SIG-M5 (cell line): ENCODE measurements around the gene TAS1R3.

Source experiments
- DNase-seq: peaks from one replicate; lab custom pipeline; 2025; lab: John Stamatoyannopoulos, UW

The TAS1R3 gene

GRCh38 chr1:1331068-1331965 lies at the start of gene TAS1R3:
TSS of gene TAS1R3 (plus strand) at chr1:1331280. CDS start at chr1:1331346, 66 bp downstream.
- no peak for DNase-seq

- DNase-seq: no peak
These were observed 49.4 kb upstream of the TAS1R3 start for GRCh38 chr1:1281533-1282321.

- DNase-seq: no peak
These were observed 48.1 kb upstream of the TAS1R3 start for GRCh38 chr1:1282998-1283397.

GRCh38 chr1:1283821-1284220 lies 47.3 kb upstream of the TAS1R3 start:
- no peak for DNase-seq

- DNase-seq: no peak
These were observed 46.6 kb upstream of the TAS1R3 start for GRCh38 chr1:1284221-1285101.

- no peak for DNase-seq
These were observed 45.9 kb upstream of the TAS1R3 start for GRCh38 chr1:1285102-1285571.

GRCh38 chr1:1285611-1286311 lies 45.3 kb upstream of the TAS1R3 start:
- no peak for DNase-seq

GRCh38 chr1:1286313-1287261 lies 44.5 kb upstream of the TAS1R3 start:
- DNase-seq: no peak

GRCh38 chr1:1287288-1288110 lies 43.6 kb upstream of the TAS1R3 start:
- no peak for DNase-seq

- no peak for DNase-seq
These were observed 40.8 kb upstream of the TAS1R3 start for GRCh38 chr1:1290238-1290731.

GRCh38 chr1:1291023-1291528 lies 40.0 kb upstream of the TAS1R3 start:
- no peak for DNase-seq

GRCh38 chr1:1291548-1292441 lies 39.3 kb upstream of the TAS1R3 start:
- no peak for DNase-seq

- DNase-seq: no peak
These were observed 38.7 kb upstream of the TAS1R3 start for GRCh38 chr1:1292442-1292779.

GRCh38 chr1:1292851-1293250 lies 38.2 kb upstream of the TAS1R3 start:
- DNase-seq: no peak

GRCh38 chr1:1293263-1294249 lies 37.5 kb upstream of the TAS1R3 start:
- DNase-seq: no peak

- DNase-seq: no peak
These were observed 36.7 kb upstream of the TAS1R3 start for GRCh38 chr1:1294250-1294890.
